Measurements from ENCODE around the gene PPP1R8.

Gene PPP1R8

GRCh38 chr1:27872059-27872801, 41.6 kb downstream of the PPP1R8 start, which contains the start of gene THEMIS2:
TSS of gene THEMIS2 (plus strand) at chr1:27872544. CDS start at chr1:27872572, 28 bp downstream.
- DNase-seq (ENCODE audit: low spot score), result peak; percentile 85

GRCh38 chr1:27872802-27873551, 42.4 kb downstream of the PPP1R8 start:
- DNase-seq (ENCODE audit: low spot score), result no peak

GRCh38 chr1:27873671-27874384, 43.2 kb downstream of the PPP1R8 start:
- no peak for DNase-seq (ENCODE audit: low spot score)

DNA sequence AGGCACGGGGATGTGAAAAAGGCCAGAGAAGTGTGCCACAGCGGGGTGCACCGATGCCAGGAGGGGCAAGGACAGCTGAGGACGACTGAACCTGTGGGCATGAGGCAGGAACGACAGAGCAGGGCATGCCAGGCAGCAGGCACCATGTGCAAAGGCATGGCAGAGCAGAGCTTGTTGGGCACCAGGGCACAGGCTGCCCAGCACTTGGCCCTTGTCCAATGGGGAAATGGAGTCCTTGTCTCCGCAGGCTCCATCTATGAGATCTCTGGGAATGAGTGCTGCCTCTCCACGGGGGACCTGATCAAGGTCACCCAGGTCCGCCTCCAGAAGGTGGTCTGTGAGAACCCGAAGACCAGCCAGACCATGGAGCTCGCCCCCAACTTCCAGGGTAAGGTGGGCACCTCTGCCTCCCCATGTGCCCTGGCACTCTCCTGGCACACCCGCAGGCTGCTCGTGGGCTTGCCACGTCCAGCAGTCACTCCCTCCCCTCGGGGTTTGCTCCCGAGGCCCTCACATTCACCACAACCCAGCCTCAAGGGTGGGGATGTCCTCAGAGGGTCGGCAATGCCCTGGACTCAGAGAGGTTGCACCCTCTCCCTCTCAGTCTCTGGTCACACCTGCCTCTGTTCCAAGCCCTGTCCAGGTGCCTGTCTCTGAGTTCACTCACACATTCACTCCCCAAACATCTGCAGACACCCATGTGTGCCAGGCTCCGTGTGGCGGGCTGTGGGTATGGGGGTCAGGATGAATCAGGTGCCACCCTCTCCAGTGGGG, 45.9 kb downstream of the PPP1R8 start:
- no peak for DNase-seq (ENCODE audit: low spot score)

GRCh38 chr1:27877115-27877416, 46.5 kb downstream of the PPP1R8 start:
- no peak for DNase-seq (ENCODE audit: low spot score)

GRCh38 chr1:27878039-27878438, 47.5 kb downstream of the PPP1R8 start:
- DNase-seq (ENCODE audit: low spot score), result no peak

GRCh38 chr1:27878787-27879335, 48.3 kb downstream of the PPP1R8 start:
- no peak for DNase-seq (ENCODE audit: low spot score)

GRCh38 chr1:27879374-27880082, 48.9 kb downstream of the PPP1R8 start:
- no peak for DNase-seq (ENCODE audit: low spot score)

- DNase-seq (ENCODE audit: low spot score), result no peak
Observed at GRCh38 chr1:27882543-27882903, 51.9 kb downstream of the PPP1R8 start.

DNA sequence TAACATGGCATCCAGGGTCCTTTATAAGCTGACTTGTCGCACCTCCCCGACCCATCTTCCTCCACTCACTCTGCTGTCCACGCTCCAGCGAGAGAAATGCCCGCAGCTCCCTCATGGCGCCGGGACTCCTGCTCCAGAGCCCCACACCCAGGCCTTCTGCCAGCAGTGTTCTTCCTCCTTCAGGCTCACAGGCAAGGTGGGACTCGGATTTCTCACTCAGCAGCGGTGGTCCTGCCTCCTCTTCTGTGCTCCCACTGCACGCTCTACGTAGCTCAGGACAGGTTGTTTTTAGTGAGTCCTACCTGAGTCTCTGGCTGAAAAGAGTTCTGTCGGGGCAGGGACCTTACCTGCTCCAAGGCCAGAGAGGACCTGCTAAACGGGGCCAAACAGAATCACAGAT, 53.0 kb downstream of the PPP1R8 start:
- no peak for DNase-seq (ENCODE audit: low spot score)

DNA sequence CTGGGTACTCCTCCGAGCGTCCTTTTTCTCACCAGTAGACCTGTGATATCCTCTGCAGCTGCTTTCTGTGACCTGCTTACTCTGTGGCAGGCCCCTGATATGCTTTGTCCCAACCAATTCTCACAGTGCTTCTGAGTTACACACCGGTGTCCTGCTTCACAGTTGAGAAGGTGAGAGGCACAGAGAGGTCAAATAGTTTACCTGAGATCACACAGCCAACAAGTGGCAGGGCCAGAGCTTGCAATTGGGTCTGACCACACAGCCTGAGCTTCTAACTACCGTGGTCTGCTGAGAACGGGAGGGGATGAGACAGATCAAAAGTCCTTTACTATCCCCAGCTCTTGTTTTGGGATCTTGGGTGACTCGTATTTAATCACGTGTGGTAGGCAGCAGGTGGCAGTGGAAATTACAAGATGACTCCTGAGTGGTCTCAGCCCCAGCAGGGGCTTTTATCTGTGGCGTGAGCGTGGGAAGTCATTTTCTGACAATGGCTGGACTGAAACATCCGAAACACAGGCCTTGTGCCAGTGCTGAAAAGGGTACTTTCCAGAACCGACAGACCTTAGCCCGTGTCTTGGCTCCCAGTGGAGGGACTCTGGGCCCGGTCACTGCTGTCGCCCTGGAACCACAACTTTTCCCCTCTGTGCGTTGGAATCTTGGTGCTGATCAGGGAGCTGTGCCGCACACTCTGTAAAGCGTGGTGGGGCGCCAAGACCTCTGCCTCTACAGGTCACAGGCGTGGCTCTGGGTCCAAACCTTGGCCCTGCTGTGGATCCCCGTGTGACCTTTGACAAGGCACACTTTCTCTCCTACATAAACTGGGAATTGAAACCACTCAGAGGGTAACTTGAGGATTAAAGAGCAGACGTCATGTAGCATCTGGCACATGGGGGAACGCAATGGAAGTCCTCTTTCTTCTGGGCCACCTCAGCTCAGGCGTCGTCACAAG, 53.7 kb downstream of the PPP1R8 start:
- no peak for DNase-seq (ENCODE audit: low spot score)

- no peak for DNase-seq (ENCODE audit: low spot score)
Observed at GRCh38 chr1:27885114-27885528, 54.5 kb downstream of the PPP1R8 start.

DNA sequence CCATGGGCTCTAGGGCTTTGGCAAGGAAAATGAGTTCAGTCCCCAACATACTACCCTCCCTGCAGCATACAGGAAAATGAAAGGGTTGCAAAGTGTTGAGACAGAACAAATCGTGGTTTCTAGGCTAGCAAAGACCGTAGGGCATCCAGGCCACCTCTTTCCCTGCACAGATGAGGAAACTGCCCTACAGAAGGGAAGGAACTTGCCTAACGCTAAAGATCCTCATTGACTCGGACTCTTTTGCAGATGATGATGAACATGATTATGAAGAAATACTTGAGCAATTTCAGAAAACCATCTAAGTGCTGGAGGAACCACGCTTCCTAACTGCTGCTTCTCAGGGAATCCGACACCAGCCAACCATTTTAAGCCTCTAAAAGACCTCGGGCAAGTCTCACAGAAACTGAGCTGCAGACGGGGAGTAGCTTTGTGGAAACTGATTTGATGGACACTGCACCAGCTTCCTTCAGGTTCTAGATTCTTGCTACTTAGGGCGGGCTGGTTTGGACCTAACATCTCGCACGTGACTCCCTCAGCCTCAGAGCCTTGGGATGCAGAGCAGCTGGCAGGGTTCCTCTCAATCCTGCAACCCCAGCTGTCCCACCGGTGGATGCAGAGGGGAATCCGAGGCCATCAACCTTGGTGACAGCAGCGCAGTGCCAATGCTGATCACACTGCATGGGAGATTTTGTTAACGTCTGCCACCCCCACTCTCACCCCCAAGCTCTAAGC, 55.2 kb downstream of the PPP1R8 start:
- no peak for DNase-seq (ENCODE audit: low spot score)

DNA sequence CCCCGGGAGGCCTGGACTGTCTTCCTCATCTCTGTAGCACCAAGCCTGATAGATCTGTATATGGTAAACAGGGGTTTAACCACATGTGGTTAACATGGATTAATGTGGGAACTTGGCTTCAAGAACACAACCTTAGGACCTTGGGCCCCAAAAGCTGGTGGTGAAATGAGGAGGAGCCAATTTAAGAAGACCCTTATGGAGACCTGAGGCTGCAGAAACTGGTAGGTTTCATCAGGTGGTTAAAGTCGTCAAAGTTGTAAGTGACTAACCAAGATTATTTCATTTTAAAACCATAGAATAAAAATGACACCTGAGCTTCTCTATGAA, 55.7 kb downstream of the PPP1R8 start:
- no peak for DNase-seq (ENCODE audit: low spot score)

GRCh38 chr1:27886744-27887143, 56.2 kb downstream of the PPP1R8 start:
- no peak for DNase-seq (ENCODE audit: low spot score)

GRCh38 chr1:27887215-27888021, 56.8 kb downstream of the PPP1R8 start:
- DNase-seq (ENCODE audit: low spot score), result no peak

GRCh38 chr1:27889506-27889905, 58.9 kb downstream of the PPP1R8 start:
- DNase-seq (ENCODE audit: low spot score), result no peak

DNA sequence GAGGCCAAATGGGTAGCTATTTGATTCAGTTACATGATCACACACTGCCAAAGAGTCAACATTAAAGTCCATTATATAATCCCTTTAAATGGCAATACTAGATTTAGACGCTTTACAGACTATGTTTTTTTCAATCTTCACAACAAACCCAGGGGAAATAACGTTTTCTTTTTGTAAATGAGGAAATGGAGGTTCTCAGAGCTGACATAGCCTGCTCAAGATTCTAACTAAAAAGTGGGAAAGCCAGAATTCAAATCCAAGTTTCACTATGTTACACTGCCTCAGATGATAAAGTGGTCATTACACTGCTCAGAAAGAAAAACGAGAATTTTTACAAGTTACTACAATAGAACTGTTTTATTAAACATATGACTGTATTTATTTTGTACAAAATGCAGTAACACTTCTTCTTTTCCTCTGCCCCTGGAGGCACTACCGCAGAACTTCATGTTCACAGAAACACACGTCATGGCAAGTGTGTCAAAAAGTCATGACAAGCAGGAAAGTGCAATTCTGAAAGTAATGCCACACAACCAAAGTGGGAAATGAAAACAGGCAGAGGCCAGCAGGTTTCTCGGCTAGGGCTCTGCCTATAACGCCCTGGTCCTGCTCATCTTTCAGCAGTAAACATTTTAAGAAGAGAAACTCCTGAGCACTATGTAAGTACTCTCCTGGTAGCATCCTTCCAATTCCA, 60.8 kb downstream of the PPP1R8 start:
- no peak for DNase-seq (ENCODE audit: low spot score)
